ENCODE results near the gene GPC1.

DNA sequence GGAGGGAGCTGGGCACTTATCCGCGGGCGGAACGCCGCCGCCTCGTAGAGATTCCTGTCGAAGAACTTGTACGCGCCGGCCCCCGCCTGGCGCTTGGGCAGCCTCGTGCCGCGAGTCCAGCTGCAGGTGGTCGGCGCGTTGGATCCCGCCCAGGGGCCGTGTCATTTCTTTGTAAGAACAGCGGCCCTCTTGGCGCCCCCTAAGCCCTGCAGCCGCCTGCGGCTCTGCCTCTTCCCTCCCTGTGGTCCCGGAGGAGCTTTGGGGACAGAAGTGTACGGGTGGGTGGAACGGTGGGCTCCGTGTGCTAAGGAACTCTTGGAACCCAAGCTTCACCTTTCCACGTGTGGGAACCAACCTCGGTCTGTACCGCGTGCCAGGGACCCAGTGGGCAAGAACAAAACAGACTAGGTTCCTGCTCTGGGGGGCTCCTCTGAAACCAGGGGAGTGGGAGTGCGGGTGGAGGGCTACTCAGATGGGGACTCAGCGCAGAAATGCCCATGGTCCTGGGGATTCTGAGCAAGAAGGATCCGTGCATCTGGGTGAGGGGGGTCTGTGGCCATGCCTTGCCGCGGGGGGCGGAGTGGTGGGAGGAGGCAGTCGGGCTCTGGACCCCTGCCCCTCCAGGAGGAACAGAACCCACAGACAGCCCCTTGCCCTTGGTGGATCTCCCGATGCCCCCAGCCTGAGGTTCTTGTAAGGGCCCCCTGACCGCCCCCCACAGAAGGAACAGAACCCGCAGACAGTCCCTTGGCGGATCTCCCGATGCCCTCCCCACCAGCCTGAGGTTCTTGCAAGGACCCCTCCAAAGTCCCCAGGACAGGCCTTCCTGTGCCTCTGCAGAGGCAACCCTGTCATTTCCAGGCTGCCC is 1.5 kb downstream of the GPC1 start:
- TF ChIP-seq, protein P1, sequence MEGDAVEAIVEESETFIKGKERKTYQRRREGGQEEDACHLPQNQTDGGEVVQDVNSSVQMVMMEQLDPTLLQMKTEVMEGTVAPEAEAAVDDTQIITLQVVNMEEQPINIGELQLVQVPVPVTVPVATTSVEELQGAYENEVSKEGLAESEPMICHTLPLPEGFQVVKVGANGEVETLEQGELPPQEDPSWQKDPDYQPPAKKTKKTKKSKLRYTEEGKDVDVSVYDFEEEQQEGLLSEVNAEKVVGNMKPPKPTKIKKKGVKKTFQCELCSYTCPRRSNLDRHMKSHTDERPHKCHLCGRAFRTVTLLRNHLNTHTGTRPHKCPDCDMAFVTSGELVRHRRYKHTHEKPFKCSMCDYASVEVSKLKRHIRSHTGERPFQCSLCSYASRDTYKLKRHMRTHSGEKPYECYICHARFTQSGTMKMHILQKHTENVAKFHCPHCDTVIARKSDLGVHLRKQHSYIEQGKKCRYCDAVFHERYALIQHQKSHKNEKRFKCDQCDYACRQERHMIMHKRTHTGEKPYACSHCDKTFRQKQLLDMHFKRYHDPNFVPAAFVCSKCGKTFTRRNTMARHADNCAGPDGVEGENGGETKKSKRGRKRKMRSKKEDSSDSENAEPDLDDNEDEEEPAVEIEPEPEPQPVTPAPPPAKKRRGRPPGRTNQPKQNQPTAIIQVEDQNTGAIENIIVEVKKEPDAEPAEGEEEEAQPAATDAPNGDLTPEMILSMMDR (conservative IDR thresholded peaks at IDR 0.05): no peak
- no peak for TF ChIP-seq ZFX (IDR thresholded peaks at IDR 0.05)

Measured in C4-2B (cell line).